Loucy (cell line): ENCODE data around the gene KDR.

Experiments
- H2AFZ ChIP-seq: fragments of 200-600 bp; sonication (generic); 2 replicates; pipeline ENCODE4 v1.6.0; 2016; ENCODE audit warnings: antibody characterized with exemption, mild to moderate bottlenecking, low read length, moderate library complexity
- H3F3A ChIP-seq: fragments of 200-600 bp; 2 replicates; pipeline ENCODE4 v1.6.0; 2016; ENCODE audit warnings: antibody characterized with exemption, low read depth, mild to moderate bottlenecking
- H3K27me3 ChIP-seq: fragments of 200-600 bp; sonication (generic); 2 replicates; pipeline ENCODE4 v1.6.1; 2014; ENCODE audit warnings: low read length, mild to moderate bottlenecking; ENCODE audit not compliant: insufficient read depth, poor library complexity, severe bottlenecking
- H3K36me3 ChIP-seq: fragments of 200-600 bp; sonication (generic); 2 replicates; pipeline ENCODE4 v1.6.1; 2016; ENCODE audit warnings: low read length; ENCODE audit not compliant: insufficient read depth
- H3K4me1 ChIP-seq: fragments of 200-600 bp; sonication (generic); 2 replicates; pipeline ENCODE4 v1.5.1; 2014; ENCODE audit warnings: low read length, mild to moderate bottlenecking; ENCODE audit not compliant: insufficient read depth, poor library complexity, severe bottlenecking
- H3K4me2 ChIP-seq: fragments of 200-600 bp; sonication (generic); 2 replicates; pipeline ENCODE4 v1.6.0; 2014; ENCODE audit warnings: antibody characterized with exemption, low read length, low read depth, mild to moderate bottlenecking; ENCODE audit not compliant: poor library complexity, severe bottlenecking
- H3K4me3 ChIP-seq: fragments of 200-600 bp; sonication (generic); 2 replicates; pipeline ENCODE4 v1.5.1; 2014; ENCODE audit warnings: low read length, mild to moderate bottlenecking, mixed read lengths; ENCODE audit not compliant: poor library complexity, severe bottlenecking
- H3K79me2 ChIP-seq: fragments of 200-600 bp; sonication (generic); 2 replicates; pipeline ENCODE4 v1.6.1; 2014; ENCODE audit warnings: low read length; ENCODE audit not compliant: insufficient read depth
- H3K9ac ChIP-seq: fragments of 200-600 bp; sonication (generic); 2 replicates; pipeline ENCODE4 v1.6.0; 2014; ENCODE audit warnings: mild to moderate bottlenecking, low read depth, low read length, moderate library complexity; ENCODE audit not compliant: poor library complexity, severe bottlenecking
- H3K9me2 ChIP-seq: fragments of 200-600 bp; sonication (generic); replicated peaks from 2 replicates; pipeline ENCODE4 v1.6.1; 2016; ENCODE audit warnings: low read depth, low read length, mixed read lengths
- H3K9me3 ChIP-seq: fragments of 200-600 bp; sonication (generic); 2 replicates; pipeline ENCODE4 v1.6.1; 2014; ENCODE audit warnings: mild to moderate bottlenecking, antibody characterized with exemption, low read length, low read depth; ENCODE audit not compliant: insufficient read depth
- H4K20me1 ChIP-seq: fragments of 200-600 bp; sonication (generic); 2 replicates; pipeline ENCODE4 v1.6.0; 2014; ENCODE audit warnings: antibody characterized with exemption, low read length, mild to moderate bottlenecking; ENCODE audit not compliant: insufficient read depth, poor library complexity, severe bottlenecking
- EZH2phosphoT487 ChIP-seq: fragments of 200-600 bp; IDR thresholded peaks from 2 replicates; pipeline ENCODE4 v1.6.1; 2018; ENCODE audit warnings: antibody characterized with exemption, mild to moderate bottlenecking, moderate library complexity, borderline replicate concordance
- TF ChIP-seq, protein P1 (sequence below): fragments of 200-600 bp; sonication (generic); conservative IDR thresholded peaks from 2 replicates; pipeline ENCODE4 v1.5.1; 2014; ENCODE audit warnings: mild to moderate bottlenecking, antibody characterized with exemption, low read length

KDR gene

DNA sequence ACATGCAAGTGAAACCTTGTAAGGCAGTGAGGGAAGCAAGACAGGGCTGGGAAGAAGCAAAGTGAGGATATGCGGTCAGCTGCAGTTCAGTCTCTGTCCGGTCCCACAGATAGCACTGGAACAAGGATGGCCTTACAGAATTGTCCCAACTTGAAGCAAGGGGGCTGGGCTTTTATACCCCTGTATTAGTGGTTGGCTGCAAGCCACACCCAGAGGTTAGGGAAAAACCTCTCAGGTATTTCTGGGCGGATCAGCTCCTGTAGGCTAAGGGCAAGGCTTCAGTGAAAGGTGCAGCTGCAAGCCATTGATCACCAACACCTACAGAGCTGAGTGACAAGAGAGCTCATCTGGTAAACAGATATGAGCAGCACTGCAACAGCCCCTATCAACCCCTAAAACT is 89.0 kb downstream of the KDR start:
- no peaks in the 10 kb centered on the region for H3K79me2 ChIP-seq
- no peaks in the 10 kb centered on the region for H3K9me2 ChIP-seq
- H3K4me3 ChIP-seq: no peak overlapping the region
- no peak overlapping the region; the same call in 1 of the 2 replicates for H2AFZ ChIP-seq
- no peaks in the 10 kb centered on the region for H3K27me3 ChIP-seq
- no peaks in the 10 kb centered on the region for H3K36me3 ChIP-seq
- no peaks in the 10 kb centered on the region for H3K4me1 ChIP-seq
- no peaks in the 10 kb centered on the region for H3F3A ChIP-seq
- H3K9me3 ChIP-seq: no peaks in the 10 kb centered on the region
- H3K4me2 ChIP-seq: no peak overlapping the region
- H4K20me1 ChIP-seq: no peaks in the 10 kb centered on the region
- H3K9ac ChIP-seq: no peak overlapping the region
- no peak for TF ChIP-seq EZH2phosphoT487
- TF ChIP-seq, protein P1, sequence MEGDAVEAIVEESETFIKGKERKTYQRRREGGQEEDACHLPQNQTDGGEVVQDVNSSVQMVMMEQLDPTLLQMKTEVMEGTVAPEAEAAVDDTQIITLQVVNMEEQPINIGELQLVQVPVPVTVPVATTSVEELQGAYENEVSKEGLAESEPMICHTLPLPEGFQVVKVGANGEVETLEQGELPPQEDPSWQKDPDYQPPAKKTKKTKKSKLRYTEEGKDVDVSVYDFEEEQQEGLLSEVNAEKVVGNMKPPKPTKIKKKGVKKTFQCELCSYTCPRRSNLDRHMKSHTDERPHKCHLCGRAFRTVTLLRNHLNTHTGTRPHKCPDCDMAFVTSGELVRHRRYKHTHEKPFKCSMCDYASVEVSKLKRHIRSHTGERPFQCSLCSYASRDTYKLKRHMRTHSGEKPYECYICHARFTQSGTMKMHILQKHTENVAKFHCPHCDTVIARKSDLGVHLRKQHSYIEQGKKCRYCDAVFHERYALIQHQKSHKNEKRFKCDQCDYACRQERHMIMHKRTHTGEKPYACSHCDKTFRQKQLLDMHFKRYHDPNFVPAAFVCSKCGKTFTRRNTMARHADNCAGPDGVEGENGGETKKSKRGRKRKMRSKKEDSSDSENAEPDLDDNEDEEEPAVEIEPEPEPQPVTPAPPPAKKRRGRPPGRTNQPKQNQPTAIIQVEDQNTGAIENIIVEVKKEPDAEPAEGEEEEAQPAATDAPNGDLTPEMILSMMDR: no peak

- no peaks in the 10 kb centered on the region for H3K9me2 ChIP-seq
- H3K4me1 ChIP-seq: no peaks in the 10 kb centered on the region
- no peaks in the 10 kb centered on the region for H3K9me3 ChIP-seq
- H2AFZ ChIP-seq: no peak overlapping the region
- H4K20me1 ChIP-seq: no peaks in the 10 kb centered on the region
- TF ChIP-seq, protein P1: no peak
- TF ChIP-seq EZH2phosphoT487: no peak
- no peaks in the 10 kb centered on the region for H3F3A ChIP-seq
- H3K36me3 ChIP-seq: no peaks in the 10 kb centered on the region
- no peaks in the 10 kb centered on the region for H3K27me3 ChIP-seq
- no peak overlapping the region for H3K4me3 ChIP-seq
- H3K4me2 ChIP-seq: no peak overlapping the region
- no peak overlapping the region for H3K9ac ChIP-seq
- H3K79me2 ChIP-seq: no peaks in the 10 kb centered on the region
These were observed 89.5 kb downstream of the KDR start for GRCh38 chr4:55035892-55036291.

DNA sequence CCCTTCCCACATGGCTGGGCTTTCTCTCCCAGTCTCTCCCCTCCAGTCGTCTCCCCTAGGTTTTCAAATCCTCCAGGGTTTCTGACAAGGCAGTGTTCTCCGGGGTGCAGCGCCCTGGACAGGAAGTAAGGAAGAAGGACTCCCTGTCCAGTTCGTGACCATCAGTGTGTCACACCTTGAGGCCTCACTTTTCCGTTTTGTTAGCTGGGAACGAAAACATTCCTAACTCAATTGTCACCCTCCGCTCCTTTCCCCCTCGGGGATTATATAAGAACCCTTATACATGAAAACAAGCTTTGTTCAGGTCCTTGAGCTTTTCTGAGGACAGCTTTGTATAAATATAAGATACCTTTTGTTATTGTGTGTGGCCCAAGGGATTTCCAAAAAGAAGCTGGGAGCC is 92.1 kb downstream of the KDR start:
- TF ChIP-seq EZH2phosphoT487: no peak
- TF ChIP-seq, protein P1: no peak
- Histone ChIP-seq H3K9ac (no peak overlapping the region), H2AFZ (no peak overlapping the region), H3K9me3 (no peaks in the 10 kb centered on the region), H3F3A (no peaks in the 10 kb centered on the region), H3K27me3 (no peaks in the 10 kb centered on the region), H3K79me2 (no peaks in the 10 kb centered on the region), H3K36me3 (no peaks in the 10 kb centered on the region), H3K9me2 (no peaks in the 10 kb centered on the region), H4K20me1 (no peaks in the 10 kb centered on the region), H3K4me3 (no peak overlapping the region), H3K4me2 (no peak overlapping the region), H3K4me1 (no peaks in the 10 kb centered on the region)
